ENCODE measurements around the gene RNU6-1. TPM values are rescaled to one million over a fixed set of nuclear protein-coding genes. Genes with fewer than 3 reads are reported as not detected.

RNU6-1 gene
- total RNA-seq, 1 experiment from 2014 or later: not detected

GRCh38 chr15:67805008-67805665 is 34.7 kb downstream of the RNU6-1 start:
- no peak for DNase-seq (ENCODE audit: extremely low read depth, low read depth)

- DNase-seq (ENCODE audit: extremely low read depth, low read depth): no peak
Observed at GRCh38 chr15:67803996-67804843, 35.6 kb downstream of the RNU6-1 start.

DNA sequence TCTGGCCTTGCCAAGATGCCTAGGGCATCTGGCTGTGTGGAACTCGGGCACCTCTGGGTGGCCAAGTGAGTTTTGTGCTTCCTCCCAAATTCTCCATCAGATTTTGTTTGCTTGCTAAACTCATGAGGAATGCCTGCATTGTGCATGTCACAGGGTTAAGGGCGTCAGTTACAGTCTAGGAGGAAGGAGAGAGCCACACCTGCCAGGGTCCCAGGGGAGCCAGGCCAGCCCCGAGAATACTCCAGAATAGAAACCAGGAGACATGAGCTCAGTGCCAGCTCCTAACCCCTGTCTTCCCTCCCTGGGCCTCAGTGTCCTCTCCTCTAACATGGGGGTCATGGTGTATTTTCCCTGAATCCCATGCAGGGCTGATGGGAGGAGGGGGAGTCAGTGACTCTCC is 36.5 kb downstream of the RNU6-1 start:
- no peak for DNase-seq (ENCODE audit: extremely low read depth, low read depth)

DNA sequence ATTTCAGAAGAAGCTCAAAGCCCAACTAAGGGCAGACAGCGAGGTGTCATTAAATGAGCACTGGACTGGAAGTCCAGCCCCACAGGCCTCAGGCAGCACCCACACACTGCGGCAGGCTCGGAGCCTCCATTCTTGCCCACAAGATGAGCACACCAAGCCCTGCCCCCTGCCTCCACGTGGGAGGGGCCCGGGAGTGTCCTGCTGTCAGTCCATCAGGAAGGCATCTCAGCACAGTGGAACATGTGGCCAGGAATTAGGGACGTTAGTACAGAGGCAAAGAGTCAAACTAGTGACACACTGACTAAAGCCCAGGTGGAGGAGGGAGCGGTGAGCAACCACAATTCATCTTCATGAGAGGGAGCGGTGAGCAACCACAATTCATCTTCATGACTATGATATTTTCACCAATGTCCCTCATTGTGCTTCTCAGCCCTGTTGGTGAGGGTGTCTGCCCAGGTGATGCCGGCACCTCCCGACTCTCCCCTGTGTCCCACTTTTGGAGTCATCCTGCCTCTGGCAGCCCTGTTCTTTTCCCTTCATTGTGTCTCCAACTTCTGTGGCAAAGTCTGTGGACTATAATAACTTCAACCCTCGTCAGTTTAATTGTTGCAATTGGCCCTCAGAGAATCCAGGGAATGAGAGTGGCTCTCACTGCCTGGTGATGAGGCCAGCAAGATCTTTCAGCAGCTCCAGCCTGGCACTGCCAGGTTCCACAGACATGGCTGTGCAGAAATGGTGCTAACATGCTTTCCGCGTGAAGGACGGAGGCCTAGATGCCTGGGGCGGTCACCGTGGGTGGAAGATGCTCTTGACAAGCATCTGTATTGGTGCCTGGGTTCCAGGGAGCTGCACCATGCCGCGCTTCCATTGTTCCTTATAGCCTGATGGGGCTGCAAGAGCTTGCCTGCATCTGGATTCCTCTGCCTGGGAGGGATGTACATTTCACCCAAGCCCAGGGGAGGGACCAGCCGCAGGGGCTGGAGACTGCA is 37.6 kb downstream of the RNU6-1 start:
- no peak for DNase-seq (ENCODE audit: extremely low read depth, low read depth)

GRCh38 chr15:67801142-67801541 is 38.7 kb downstream of the RNU6-1 start:
- DNase-seq (ENCODE audit: extremely low read depth, low read depth): no peak

DNA sequence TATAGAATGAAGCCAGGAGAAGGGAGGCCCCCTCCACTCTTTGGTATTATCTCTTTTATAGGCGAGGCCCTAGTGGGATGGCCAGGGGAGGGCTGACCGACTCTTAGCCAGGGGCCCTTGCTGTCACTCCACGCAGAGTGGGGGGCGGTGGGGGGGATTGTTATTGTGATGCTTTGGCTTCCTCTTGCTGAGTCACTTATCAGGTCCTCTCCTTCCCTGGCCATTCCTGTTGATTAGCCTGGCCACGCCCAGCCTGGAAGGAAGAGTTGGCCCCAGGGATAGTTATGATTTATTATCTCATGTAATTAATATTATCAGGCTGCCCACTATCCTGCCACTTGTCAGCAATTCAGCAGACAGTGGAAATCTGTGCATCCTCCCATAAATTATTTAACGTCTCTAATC is 40.0 kb downstream of the RNU6-1 start:
- DNase-seq (ENCODE audit: extremely low read depth, low read depth): no peak

DNA sequence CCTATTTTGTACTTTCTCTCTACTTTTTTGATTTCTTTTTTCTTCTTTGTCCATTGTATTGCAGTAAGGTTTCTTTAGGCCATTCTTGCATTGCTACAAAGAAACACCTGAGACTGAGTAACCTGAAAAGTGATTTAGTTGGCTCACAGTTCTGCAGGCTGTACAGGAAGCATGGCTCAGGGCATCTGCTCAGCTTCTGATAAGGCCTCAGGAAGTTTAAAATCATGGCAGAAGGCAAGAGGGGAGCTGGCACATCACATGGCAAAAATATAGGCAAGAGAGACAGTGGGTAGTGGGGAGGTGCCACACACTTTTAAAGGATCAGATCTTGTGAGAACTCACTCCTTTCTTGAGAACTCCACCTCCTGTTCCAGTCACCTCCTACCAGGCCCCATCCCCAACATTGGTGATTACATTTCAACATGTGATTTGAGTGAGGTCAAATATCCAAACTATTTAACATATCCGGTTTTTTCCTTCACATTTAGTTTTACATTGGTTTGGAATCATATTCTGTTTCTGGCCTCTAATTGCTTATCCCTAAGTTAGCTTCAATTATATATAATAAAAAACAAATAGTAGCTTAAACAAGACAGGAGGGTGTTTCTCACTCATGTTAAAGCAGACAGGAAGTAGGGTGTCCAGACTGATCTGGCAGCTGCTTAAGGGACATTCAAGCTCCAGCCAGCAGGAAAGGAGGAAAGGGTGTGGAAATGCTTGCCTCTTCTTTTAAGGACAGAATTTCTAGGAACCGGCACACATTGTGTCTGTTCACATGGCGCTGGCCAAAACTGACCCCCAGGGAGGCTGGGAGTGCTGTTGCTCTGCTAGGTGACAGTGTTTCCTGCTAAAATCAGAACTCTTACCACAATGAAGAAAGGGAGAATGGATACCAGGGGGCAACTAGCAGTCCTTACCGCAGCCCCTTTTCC is 43.4 kb downstream of the RNU6-1 start:
- no peak for DNase-seq (ENCODE audit: extremely low read depth, low read depth)

DNA sequence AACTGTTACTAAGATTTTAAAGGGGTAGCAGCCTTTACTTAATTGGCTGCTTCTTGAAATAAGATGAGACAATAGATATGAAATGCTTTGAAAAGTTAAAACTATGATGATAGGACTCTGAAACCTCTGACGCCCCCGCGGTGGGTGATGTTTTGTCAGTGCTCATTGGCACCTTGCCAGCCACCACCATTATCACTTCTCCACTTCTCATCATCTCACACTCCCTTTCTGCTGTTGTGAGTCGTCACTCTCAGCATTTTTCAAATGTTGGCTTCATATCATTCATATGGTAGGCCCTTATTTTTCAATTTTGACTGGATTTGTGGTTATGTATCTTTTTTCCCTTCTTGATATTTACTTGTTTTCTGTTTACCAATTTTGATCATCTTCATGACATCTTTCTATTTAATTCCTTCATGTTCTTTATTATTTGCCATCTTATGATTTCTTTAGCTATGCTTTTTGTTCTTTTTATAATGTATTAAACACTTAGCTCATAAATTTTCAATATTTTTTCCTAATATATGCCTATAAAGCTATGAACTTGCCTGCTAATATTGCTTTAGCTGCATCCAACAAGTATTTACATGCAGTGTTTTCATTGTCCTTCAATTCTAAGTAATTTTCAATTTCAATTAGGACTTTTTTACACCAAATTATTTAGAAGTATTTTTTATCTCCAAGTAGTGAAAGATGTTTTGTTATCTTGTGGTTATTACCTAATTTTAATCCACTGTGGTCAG is 44.8 kb downstream of the RNU6-1 start:
- no peak for DNase-seq (ENCODE audit: extremely low read depth, low read depth)

- no peak for DNase-seq (ENCODE audit: extremely low read depth, low read depth)
Observed at GRCh38 chr15:67792250-67792942, 47.4 kb downstream of the RNU6-1 start.

GRCh38 chr15:67790610-67791319 is 49.1 kb downstream of the RNU6-1 start:
- DNase-seq (ENCODE audit: extremely low read depth, low read depth): no peak

Small RNA genes within 50 kb of the gene (small RNA-seq; reads per million reads assigned to genes)
- gene RNU6-1: 0.27 to 2.5 reads per million in 2 experiments

Other genes starting within 250 kb of the RNU6-1 start
- 0.05 and 0.17 TPM in 2 replicates for gene SKOR1, start 14.5 kb downstream of the RNU6-1 start, total RNA-seq (2014; rRNA removed; shearing (Covaris generic))
- 12.9 and 15.2 TPM in 2 replicates for gene PIAS1, start 214.3 kb upstream of the RNU6-1 start, total RNA-seq (2014; rRNA removed; shearing (Covaris generic))

Data from NCI-H460 (cell line).